Stromal cell of bone marrow (primary cell): ENCODE data around the gene COPS9.

Experiments
- DNase-seq: peaks from one replicate; pipeline ENCODE4 v3.0.0-alpha.2; 2012; ENCODE audit warnings: low read depth

COPS9 gene

DNA sequence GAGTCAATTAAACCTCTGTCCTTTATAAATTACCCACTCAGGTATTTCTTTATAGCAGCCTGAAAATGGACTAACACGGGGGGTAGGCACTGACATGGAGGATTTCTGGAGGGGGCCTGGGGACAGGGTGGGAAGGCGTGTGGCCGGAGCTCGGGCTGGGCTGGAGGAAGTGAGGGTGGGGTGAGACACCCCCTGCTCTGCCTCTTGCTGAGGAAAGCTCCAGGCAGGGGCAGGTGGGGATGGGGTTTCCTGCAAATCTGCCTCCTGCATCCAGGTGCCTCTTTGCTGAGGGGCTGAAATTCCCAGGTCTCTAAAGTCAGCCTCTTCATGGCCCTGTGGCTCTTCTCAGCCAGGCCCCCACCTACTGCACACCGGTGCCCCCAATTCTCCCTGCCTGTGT is 30.1 kb upstream of the COPS9 start:
- no peak for DNase-seq

DNA sequence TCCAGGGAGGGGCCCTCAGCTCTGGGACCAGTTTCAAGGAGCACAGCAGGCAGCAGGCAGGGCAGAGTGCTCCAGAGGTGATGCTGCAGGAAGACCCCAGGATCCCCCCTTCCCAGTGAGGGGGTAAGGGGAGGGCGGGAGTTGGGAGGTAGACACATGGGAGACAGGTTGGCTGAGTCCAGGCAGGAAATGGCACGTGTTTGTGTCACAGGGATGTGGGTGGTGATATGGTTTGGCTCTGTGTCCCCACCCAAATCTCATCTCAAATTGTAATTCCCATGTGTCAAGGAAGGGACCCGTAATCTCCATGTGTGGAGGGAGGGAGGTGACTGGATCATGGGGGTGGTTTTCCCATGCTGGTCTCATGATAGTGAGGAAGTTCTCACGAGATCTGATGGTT is 29.6 kb upstream of the COPS9 start:
- no peak for DNase-seq

- DNase-seq: no peak
Observed at GRCh38 chr2:240165034-240165433, 28.9 kb upstream of the COPS9 start.

DNA sequence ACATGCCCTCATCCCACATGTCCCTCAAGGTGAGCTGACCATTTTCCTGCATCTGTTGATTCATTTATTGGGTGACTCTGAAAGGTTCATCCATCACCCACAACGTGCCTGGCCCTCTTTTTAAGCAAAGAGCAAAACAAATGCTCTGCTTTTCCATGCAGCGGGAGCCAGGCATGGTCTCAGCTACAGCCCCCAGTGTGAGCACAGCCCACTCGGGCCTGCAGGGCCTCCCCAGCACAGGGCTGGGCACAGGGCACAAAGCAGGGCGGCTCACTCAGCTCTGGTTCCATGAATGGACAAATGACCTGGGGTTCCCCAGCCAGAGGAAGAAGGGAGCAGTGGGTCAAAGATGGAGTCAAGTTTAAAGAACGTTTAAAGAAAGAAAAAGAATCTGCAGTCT is 28.5 kb upstream of the COPS9 start:
- DNase-seq: no peak

DNA sequence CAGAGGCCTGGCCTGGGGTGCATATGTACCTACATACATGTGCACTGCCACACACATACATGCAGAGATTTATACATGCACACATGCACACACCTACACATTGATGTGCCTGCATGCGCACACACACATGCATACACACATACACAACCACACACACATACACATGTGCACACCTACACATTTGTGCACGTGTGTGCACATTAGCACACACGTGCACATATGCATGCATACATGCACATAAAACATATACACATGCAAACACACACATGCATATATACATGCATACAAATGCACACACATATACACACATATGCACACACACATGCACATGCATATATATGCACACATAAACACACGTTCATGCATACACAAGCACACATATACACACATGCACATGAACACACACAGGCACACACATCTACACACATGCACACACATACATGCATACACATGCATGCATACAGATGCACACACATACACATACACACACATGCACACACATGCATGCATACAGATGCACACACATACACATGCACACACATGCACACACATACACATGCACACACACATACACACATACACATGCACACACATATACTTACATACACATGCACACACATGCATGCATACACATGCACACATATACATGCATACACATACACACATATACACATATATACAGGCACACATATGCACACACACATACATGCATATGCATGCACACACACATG is 27.9 kb upstream of the COPS9 start:
- DNase-seq: no peak

DNA sequence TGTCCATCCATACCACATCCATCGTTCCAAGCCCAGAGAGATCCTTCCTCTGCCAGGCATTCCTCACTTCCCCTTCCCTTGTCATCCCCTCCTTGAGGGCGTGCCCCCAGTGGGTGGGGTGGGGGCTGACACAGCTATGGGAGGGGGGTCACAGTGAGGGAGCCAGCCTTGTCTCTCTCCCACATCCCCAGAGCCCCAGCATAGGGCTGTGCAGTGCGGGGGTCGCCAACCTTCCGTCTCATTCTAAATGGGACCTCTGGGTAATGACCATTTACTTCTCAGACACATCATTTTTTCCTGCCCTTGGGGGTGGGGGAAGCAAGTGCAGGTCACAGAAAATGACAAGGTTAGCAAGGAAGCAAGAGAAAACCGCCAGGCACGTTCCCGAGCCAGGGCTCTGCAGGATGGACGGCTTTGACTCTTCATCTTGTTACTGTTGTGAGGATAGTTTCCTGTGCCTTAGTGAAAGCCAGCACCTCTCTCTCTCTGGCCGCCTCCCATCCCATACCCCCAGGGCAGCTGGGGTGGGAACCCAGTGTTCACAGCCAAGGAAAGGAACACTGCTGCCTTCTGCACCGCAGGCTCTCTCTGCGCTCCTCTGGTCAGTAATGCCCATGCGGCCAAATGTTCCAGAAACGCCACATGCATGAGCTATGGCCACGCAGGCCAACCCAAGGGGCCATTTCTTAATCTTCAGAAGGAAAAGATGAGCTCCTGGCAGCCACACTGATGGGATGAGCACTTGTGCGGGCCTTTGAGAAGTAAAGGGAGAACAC is 27.0 kb upstream of the COPS9 start:
- no peak for DNase-seq

DNA sequence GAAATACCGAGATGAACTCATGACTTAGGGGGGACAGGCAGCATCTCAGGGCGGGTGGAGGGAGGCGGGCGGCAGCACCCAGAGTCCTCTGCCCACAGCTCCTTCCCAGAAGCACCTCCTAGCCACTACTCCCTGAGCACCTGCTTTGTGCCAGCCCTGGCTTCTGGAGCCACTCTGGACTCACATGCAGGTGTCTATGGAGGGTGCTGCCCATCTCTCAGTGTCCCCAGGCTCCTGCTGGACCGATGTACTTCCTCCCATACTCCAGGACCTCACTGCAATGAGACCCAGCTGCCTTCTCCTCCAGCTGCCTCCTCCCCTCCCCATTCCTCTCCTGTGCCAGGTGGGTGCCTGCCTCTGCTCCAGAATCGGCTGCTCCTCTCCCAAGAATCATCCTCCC is 26.4 kb upstream of the COPS9 start:
- no peak for DNase-seq

- no peak for DNase-seq
Observed at GRCh38 chr2:240162032-240162431, 25.9 kb upstream of the COPS9 start.

DNA sequence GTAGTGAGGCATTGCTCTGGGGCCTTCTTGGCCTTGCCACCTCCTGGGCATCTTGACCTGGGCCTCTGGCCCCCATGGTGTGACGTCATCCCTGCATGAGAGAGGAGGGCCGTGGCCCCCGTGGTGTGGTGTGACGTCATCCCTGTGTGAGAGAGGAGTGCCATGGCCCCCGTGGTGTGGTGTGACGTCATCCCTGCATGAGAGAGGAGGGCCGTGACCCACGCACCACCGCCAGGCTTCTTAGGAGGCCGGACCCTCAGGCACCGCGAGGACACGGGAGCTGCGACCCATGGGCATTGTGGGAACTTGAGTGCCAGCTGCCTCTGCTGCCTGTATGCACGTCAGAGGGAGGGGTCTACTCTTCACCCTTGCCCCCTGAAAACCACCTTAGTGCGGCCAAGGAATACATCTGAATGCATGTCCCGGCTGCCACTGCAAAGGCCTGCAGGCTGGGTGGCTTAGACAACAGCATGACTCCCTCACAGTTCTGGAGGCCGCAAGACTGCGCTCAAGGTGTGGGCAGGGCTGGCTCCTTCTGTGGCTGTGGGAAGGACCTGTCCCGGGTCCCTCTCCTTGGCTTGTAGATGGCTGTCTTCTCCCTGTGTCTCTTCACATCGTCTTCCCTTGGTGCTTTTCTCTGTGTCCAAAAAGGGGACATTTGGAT is 25.1 kb upstream of the COPS9 start:
- DNase-seq: no peak

DNA sequence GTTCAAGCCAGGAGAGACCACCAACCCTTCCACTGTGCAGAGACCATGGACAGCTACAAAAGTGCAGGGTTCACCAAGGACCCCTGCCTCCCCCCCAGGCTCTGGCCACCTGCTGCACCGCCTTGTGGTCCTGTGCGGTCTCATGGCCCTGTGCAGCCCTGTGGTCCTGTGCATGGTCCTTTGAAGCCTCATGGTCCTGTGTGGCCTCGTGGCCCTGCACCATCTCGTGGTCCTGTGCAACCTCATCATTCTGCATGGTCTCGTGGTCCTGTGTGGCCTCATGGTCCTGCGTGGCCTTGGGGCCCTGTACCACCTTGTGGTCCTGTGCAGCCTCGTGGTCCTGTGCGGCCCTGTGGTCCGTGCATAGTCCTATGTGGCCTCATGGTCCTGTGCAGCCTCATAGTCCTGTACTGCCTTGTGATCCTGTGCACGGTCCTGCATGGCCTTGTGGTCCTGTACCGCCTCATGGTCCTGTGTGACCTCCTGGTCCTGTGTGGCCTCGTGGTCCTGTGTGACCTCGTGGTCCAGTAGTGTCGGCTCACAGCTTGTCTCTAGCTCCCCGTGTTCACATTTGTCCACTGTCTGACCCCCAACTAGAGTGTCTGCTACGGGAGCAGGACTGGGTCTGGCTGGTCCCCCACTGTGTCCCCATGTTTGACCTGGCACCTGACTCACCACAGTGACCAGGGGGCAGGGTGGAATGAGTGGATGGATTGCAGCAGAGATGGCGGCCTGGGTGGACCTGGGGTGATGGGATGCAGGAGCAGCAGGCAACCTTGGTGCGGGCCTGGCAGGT is 24.4 kb upstream of the COPS9 start:
- no peak for DNase-seq

DNA sequence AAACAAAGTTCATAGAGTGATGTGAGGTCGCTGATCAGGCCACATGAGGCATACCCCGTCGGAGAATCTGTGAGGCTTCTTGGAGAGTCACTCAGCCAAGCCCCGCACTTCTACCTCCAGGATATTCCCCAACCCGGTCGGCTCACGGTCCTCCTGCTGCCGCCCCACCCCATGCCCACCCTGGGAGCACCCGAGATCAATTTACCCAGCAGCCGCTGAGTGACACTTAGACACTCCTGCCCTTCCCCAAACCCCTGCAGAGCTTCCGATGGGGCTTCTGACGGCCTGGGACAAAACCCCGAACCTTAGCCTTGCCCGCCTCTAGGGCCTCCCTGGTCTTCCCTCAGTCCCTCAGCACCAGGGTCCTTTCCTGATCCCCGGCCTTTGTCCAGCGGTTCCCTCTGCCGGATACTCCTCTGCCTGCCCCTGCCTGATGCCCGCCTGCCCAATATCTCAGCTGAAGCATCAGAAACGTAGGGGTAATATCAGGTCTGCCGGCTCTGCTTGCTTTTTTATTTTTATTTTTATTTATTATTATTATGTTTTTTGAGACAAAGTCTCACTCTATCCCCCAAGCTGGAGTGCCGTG is 23.2 kb upstream of the COPS9 start:
- DNase-seq: no peak

DNA sequence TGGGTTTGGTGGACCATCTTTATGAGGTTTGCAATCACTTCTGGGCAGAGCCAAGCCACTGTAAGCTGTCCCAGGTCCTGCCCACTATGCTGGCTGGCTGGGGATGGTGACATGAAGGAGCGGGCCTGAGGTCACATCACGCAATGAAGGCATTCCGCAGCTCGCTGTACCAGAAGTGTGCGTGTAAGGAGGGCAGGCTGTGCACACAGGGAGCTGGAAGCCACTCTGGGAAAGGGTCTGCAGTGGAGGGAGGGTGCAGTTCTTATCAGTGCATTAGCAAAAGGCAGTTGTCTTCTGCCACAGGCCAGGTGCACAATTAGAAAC is 21.0 kb upstream of the COPS9 start:
- DNase-seq: no peak

DNA sequence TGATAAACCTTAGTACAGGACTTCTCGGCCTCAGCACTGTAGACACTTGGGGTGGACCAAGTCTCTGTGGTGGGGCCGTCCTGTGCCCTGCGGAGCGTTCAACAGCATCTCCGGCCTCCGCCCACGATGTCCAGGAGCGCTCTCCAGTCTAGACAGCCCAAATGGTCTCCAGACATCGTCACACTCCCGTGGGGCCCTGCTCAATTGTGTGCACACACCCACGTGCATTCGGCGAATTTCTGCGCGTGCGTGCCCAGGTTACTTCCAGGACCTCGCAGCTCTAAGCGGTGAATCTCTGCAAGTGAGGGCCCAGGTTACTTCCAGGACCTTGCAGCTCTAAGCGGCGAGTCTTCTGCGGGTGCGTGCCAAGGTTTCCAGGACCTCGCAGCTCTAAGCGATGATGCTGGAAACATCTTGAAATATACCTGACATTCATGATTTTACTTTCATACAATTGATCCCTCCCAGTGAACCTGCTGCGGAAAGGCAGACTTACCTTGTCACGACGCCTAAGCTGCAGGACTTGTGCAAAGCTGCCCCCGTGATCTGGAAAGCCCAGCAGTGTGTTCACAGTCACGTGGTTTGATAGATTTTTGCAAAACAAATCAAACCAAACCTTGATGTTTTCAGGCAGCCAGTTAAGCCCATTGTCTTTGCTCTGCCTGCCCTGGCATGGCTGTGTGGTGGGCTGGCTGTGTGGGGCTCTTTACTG is 20.5 kb upstream of the COPS9 start:
- DNase-seq: no peak

- DNase-seq: no peak
Observed at GRCh38 chr2:240155745-240156390, 19.8 kb upstream of the COPS9 start.

GRCh38 chr2:240155048-240155744 is 19.1 kb upstream of the COPS9 start:
- no peak for DNase-seq

GRCh38 chr2:240154606-240155005 is 18.5 kb upstream of the COPS9 start:
- DNase-seq: no peak

- no peak for DNase-seq
Observed at GRCh38 chr2:240153418-240153817, 17.3 kb upstream of the COPS9 start.

- no peak for DNase-seq
Observed at GRCh38 chr2:240151477-240152031, 15.4 kb upstream of the COPS9 start.

DNA sequence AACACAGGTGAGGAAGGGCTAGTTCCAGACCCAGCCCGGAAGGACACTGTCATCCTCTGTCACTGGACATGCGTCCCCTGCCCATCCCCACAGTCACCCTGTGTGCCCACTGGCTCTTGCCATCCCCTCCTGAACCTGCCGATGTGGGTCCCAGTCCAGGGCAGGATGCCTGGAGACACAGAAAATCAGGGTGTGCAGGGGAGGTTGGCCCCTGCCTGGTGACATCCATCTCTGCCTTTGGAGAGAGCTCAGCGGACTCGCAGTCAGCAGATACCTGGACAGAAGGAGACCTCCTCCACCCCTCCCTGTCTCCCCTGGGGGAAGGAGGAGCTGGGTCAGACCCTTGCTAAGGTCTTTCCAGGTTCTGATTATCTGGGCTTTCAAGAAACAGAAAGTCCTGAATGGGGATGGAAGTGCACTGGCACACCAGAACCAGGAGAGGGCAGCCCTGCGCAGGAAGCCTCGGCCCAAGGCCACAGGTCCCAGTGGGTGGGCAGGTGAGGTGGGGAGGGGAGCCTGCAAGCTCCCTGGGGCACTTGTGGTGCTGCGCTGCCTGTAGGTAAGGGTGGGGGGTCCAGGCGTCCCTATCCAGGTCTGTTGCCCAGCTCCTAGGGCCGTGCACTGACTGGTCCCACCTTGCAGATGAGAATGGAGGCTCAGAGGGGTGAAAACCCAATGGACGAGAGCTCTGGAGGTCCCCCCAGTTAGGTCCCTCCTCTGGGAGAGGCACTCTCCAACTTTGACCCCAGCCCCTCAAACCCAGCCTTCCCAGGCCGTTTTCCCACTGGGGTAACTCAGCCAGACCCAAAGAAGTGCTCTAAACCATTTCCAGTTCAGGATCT is 14.1 kb upstream of the COPS9 start:
- peak; percentile 7 for DNase-seq
